H4 (cell line): ENCODE data around the gene LRRC4. TPM values are rescaled to one million over a fixed set of nuclear protein-coding genes. Genes with fewer than 3 reads are reported as not detected.

Source experiments
- DNase-seq: peaks from one replicate; pipeline ENCODE4 v3.0.0-alpha.2; 2015; ENCODE audit warnings: low spot score
- total RNA-seq: library from RNA; depleted of rRNA; stranded (reverse); fragments of >200 nt; shearing (Covaris generic); gene quantifications from 2 replicates; pipeline ENCODE4 v1.2.3, GENCODE V29; 2014; rRNA removed

LRRC4 gene
- total RNA-seq, result not detected in 2 replicates

GRCh38 chr7:128030654-128031611 is at the start of gene LRRC4:
Gene LRRC4, minus strand, starts transcription at chr7:128031437. Its CDS starts 797 bp downstream, at chr7:128030640.
- no peak for DNase-seq

DNA sequence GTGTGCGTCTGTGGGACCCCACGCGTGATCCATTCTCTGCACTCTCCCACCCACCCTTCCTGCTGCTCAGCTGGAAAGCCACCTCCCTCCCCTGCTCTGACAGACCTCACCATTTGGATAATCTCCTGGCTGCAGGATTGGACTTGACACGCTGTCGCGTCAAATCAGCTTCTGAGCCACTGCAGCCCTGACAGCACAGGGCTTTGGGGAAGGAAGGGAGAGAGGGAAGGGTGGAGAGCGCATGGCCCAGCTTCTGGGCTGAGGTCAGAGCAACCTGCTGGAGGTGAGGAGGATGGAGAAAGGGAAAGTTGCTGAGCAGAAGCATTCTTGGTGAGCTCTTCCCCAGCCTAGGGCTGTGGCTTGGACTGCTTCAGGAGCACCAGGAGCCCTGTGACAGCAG is 48.9 kb upstream of the LRRC4 start:
- DNase-seq, result no peak

- DNase-seq, result no peak
Measured at GRCh38 chr7:128078309-128078708, 47.1 kb upstream of the LRRC4 start.

DNA sequence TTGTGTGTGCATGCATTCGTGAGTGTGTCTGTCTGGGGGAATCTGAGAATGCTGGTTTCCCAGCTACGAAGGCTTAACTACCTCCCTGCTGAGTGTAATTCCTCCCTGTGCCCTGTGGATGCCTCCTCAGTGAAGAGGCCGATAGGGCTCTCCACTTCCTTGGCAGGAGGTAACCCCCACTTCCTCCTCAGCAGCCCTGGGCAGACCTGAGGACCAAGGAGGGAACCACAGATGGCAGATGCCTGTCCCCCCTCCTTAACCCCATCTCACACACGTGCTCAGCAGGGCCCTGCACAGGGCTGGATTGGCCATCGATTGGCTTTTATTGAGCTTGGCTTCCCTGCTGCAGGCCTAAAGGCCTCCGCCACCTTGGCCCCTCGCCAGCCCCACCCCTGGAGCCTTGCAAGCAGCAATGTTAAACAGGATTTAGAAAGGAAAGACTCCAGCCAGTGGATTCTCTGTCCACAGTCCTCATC is 45.6 kb upstream of the LRRC4 start:
- no peak for DNase-seq

- no peak for DNase-seq
Measured at GRCh38 chr7:128076196-128076795, 45.1 kb upstream of the LRRC4 start.

- no peak for DNase-seq
Measured at GRCh38 chr7:128075242-128076095, 44.2 kb upstream of the LRRC4 start.

GRCh38 chr7:128074736-128075135 is 43.5 kb upstream of the LRRC4 start:
- DNase-seq, result no peak

DNA sequence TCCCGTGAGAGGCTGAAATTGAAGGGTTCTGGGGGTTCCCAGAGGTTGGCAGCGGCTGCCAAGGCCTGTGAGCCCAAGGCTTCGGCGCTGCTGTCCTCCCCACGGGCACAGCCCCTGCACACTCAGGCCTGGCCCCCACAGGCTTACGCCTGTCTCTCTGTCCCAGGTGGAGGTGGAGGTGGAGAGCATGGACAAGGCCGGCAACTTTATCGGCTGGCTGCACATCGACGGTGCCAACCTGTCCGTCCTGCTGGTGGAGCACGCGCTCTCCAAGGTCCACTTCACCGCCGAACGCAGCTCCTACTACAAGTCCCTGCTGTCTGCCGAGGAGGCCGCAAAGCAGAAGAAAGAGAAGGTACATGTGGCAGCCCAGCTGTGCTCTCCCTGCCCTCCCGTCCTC is 43.1 kb upstream of the LRRC4 start:
- no peak for DNase-seq

DNA sequence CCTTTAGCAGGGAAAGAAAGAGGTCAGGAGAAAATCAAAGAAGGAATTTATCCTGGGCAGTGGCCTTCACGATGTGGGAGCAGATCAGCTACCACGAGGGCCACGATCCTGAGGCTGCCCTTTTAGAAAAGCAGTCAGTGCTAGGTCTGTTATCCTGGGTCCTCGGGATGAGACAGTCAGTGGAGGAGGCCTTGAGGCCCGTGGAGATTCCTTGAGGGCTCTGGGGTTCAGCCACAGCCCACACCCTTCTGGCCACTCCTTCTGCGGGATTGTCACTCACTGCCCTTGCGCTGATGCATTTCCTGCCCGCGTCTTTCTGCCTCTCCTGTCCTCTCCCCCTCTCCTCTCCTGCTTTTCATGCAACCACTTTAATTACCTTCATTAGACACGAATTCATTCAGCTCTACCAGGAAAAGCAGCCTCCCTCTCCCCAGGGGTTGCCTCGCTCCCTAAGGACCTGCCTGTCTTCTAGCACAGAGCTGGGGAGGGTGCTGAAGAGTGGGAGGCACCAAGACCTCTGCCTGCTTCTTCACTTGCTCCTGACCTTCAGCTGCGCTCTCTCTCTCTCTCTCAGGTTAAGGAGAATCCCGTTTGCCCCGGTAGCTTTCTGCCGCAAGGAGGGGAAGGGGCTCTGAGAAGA is 42.6 kb upstream of the LRRC4 start:
- no peak for DNase-seq

DNA sequence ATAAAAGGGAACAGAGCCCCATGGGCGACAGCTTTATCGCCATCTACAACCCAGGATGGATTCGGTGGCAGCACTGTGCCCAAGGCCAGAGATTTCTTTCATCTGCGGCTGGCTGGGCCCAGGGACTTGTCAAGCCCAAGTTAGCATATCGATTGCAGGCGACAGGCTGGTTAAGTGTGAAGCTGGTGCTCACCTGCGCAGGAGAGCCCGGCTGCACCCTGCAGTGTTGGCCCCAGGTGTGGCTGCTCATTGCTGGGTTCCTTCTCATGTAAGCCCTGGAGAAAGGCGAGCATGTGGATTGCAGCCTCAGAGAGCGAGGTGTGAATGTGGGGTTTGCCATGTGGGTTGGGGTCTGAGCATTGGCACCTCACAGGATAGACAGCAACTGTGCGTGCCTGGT is 40.6 kb upstream of the LRRC4 start:
- DNase-seq, result no peak

- no peak for DNase-seq
Measured at GRCh38 chr7:128071376-128071775, 40.1 kb upstream of the LRRC4 start.

GRCh38 chr7:128069373-128070364 is 38.4 kb upstream of the LRRC4 start:
- DNase-seq, result no peak

DNA sequence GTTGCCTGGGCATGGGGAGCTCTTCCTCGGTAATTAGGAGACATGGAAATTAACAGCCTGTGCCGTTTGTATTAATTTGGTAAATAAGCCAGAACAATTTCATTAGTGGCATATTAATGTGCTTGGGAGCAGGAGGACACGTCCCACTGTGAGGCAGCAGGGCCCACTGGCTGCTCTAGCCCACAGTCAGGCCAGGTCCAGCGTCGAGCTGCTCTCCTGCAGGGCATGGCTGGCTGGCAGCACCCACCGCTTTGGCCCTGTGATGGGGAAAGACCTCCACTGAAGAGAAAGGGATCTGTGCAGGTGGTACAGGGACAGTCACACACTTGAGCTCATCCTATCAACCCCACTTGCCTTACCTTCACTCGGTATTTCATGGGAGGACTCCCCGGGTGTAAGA is 37.5 kb upstream of the LRRC4 start:
- DNase-seq, result no peak

DNA sequence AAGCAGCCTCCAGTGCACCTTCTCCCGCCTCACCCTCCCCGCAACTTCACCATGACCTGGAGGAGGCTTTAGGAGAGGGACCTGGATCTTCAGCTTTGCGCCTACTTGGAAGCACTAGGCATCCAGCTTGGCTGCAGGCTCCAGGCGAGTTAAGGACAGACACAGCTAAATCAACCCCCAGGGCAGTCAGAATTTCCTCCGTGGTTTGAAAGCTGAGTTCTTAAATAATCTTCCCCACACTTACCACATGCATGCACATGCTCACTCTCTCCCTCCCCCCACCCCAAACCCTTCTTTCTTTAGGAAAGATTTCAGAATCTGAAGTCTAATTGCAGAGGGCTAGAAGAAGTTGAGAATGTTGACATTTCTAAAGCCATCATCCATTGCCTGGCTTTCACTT is 36.7 kb upstream of the LRRC4 start:
- DNase-seq, result no peak

DNA sequence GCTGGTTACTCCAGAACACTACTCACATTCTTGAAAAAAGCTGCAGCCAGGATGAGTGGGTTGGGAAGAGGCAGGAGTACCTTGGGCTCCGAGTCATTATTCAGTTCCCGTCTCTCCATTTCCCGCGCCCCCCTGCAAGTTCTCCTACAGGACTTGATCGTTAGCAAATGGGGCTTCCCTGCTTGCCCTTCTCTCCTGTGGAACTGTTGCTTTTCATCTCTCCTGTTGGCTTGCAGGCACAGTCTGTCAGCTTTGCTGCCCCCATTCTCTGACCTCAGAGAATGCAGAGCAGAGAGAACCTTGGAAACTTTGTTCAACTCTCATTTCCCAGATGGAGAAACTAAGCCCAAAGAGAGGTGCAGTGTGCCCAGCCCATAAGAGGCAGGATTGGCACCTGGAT is 35.6 kb upstream of the LRRC4 start:
- no peak for DNase-seq

GRCh38 chr7:128066395-128066794 is 35.2 kb upstream of the LRRC4 start:
- DNase-seq, result no peak

DNA sequence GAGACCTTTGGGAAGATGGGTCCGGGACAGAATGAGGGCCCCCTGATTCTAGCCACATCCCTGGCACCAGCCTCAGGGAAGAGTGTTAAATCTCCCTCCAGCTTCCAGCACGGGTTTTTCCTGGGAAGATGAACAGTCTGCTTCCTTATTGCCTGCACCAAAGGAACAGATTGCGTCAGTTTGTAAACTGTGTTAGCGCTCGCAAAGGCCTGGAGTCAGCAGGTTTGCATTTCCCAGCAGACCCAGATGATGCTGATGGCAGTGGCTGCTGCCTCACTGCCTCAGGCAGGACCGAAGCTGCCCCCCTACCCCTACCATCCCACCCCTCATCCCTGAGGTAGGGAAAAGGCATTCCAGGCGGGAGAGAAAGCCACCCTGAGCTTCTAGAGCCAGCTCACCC is 34.6 kb upstream of the LRRC4 start:
- no peak for DNase-seq

DNA sequence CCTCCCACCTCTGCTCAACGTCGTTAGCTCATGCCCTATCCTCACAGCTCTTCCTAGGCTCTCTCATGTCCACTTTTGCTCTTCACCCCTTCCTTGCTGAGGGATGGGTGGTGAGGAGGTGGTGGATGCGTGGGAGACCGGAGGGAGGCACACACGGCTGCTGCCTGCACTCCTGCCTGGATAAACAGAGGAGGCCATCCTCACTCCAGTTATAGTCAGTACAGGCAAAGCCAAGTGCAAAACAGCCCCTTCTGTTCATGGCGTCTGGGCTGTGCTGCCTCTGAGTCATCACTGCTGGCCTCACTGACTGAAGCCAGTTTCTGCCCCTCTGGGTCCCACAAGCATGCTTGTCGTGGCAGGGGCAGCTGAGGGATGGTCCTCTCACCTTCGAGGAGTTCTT is 31.9 kb upstream of the LRRC4 start:
- DNase-seq, result no peak

GRCh38 chr7:128060018-128060417 is 28.8 kb upstream of the LRRC4 start:
- DNase-seq, result no peak
